ENCODE measurements around the gene PEPD. TPM values are rescaled to one million over a fixed set of nuclear protein-coding genes. Genes with fewer than 3 reads are reported as not detected.

PEPD gene
- total RNA-seq, 2 experiments from 2014 or later = 17.5 to 23.0 TPM

GRCh38 chr19:33456076-33456844, 65.3 kb downstream of the PEPD start:
- no peaks in the 10 kb centered on the region for H3K4me1 Mint-ChIP-seq (ENCODE audit: low read depth)
- H3K4me3 Mint-ChIP-seq = no peak overlapping the region
- Histone ChIP-seq H3K4me1 (ENCODE audit: insufficient read depth, low read length) (no peaks in the 10 kb centered on the region), H3K9me3 (ENCODE audit: control insufficient read depth in 1 of 2, insufficient read depth in 1 of 2, low read length in 2 of 2) (no peaks in the 10 kb centered on the region), H3K4me3 (ENCODE audit: low read length) (no peak overlapping the region), H3K27me3 (ENCODE audit: control insufficient read depth in 1 of 2, insufficient read depth in 2 of 2, low read length in 2 of 2) (no peaks in the 10 kb centered on the region), H3K27ac (ENCODE audit: low read depth in 1 of 2, low read length in 2 of 2) (no peak overlapping the region), H3K36me3 (ENCODE audit: insufficient read depth, low read length) (no peaks in the 10 kb centered on the region)
- peaks cover 14% of the 10 kb centered on the region for H3K36me3 Mint-ChIP-seq (ENCODE audit: low read depth)
- TF ChIP-seq CTCF (IDR thresholded peaks at IDR 0.05) = no peak
- H3K27ac Mint-ChIP-seq = no peak overlapping the region
- H3K9me3 Mint-ChIP-seq = no peaks in the 10 kb centered on the region
- ATAC-seq (ENCODE audit: poor library complexity) = no peak
- H3K27me3 Mint-ChIP-seq = no peaks in the 10 kb centered on the region
- intact Hi-C loops (cut with DNase I, micrococcal nuclease) = no loop called here
- DNase-seq = no peak
- CTCF ChIA-PET = no interaction called here
- POLR2A ChIA-PET = no interaction called here

- Histone ChIP-seq H3K27ac (ENCODE audit: low read depth in 1 of 2, low read length in 2 of 2) (no peak overlapping the region), H3K4me3 (ENCODE audit: low read length) (no peak overlapping the region), H3K9me3 (ENCODE audit: control insufficient read depth in 1 of 2, insufficient read depth in 1 of 2, low read length in 2 of 2) (no peaks in the 10 kb centered on the region), H3K27me3 (ENCODE audit: control insufficient read depth in 1 of 2, insufficient read depth in 2 of 2, low read length in 2 of 2) (no peaks in the 10 kb centered on the region), H3K36me3 (ENCODE audit: insufficient read depth, low read length) (peaks cover 4% of the 10 kb centered on the region), H3K4me1 (ENCODE audit: insufficient read depth, low read length) (no peaks in the 10 kb centered on the region)
- ChIA-PET CTCF (no interaction called here), POLR2A (no interaction called here)
- no peak for DNase-seq
- no peaks in the 10 kb centered on the region for H3K36me3 Mint-ChIP-seq (ENCODE audit: low read depth)
- H3K4me1 Mint-ChIP-seq (ENCODE audit: low read depth) = no peaks in the 10 kb centered on the region
- H3K9me3 Mint-ChIP-seq = no peaks in the 10 kb centered on the region
- no peak overlapping the region for H3K4me3 Mint-ChIP-seq
- H3K27me3 Mint-ChIP-seq = no peaks in the 10 kb centered on the region
- no peak overlapping the region for H3K27ac Mint-ChIP-seq
- no peak for ATAC-seq (ENCODE audit: poor library complexity)
- no peak for TF ChIP-seq CTCF (IDR thresholded peaks at IDR 0.05)
- intact Hi-C loops (cut with DNase I, micrococcal nuclease) = no loop called here
These were observed 68.3 kb downstream of the PEPD start for GRCh38 chr19:33453265-33453664.

GRCh38 chr19:33450689-33451088, 70.9 kb downstream of the PEPD start:
- intact Hi-C loops (cut with DNase I, micrococcal nuclease) = no loop called here
- DNase-seq = no peak
- H3K4me1 Mint-ChIP-seq (ENCODE audit: low read depth) = no peaks in the 10 kb centered on the region

More at GRCh38 chr19:33450689-33451088, 70.9 kb downstream of the PEPD start:
- TF ChIP-seq CTCF (IDR thresholded peaks at IDR 0.05) = no peak
- POLR2A ChIA-PET = no interaction called here
- peaks cover 4% of the 10 kb centered on the region for H3K36me3 ChIP-seq (ENCODE audit: insufficient read depth, low read length)
- no peak for ATAC-seq (ENCODE audit: poor library complexity)
- H3K9me3 ChIP-seq (ENCODE audit: control insufficient read depth in 1 of 2, insufficient read depth in 1 of 2, low read length in 2 of 2) = no peaks in the 10 kb centered on the region
- H3K9me3 Mint-ChIP-seq = no peaks in the 10 kb centered on the region
- CTCF ChIA-PET = no interaction called here
- no peak overlapping the region for H3K27ac ChIP-seq (ENCODE audit: low read depth in 1 of 2, low read length in 2 of 2)
- no peaks in the 10 kb centered on the region for H3K4me1 ChIP-seq (ENCODE audit: insufficient read depth, low read length)
- no peak overlapping the region for H3K4me3 Mint-ChIP-seq
- no peak overlapping the region for H3K4me3 ChIP-seq (ENCODE audit: low read length)
- no peaks in the 10 kb centered on the region for H3K27me3 ChIP-seq (ENCODE audit: control insufficient read depth in 1 of 2, insufficient read depth in 2 of 2, low read length in 2 of 2)
- H3K27ac Mint-ChIP-seq = no peak overlapping the region
- no peaks in the 10 kb centered on the region for H3K36me3 Mint-ChIP-seq (ENCODE audit: low read depth)
- no peaks in the 10 kb centered on the region for H3K27me3 Mint-ChIP-seq

Measured in CD4-positive, alpha-beta T cell (primary cell).